ENCODE measurements around the gene FBXL4. TPM values are rescaled to one million over a fixed set of nuclear protein-coding genes. Genes with fewer than 3 reads are reported as not detected.

FBXL4 gene
- total and polyA plus RNA-seq, 2 of the 8 experiments (the other 6 are each of a cell fraction or from before 2014, with no cell fraction given): 6.9 to 13.8 TPM

DNA sequence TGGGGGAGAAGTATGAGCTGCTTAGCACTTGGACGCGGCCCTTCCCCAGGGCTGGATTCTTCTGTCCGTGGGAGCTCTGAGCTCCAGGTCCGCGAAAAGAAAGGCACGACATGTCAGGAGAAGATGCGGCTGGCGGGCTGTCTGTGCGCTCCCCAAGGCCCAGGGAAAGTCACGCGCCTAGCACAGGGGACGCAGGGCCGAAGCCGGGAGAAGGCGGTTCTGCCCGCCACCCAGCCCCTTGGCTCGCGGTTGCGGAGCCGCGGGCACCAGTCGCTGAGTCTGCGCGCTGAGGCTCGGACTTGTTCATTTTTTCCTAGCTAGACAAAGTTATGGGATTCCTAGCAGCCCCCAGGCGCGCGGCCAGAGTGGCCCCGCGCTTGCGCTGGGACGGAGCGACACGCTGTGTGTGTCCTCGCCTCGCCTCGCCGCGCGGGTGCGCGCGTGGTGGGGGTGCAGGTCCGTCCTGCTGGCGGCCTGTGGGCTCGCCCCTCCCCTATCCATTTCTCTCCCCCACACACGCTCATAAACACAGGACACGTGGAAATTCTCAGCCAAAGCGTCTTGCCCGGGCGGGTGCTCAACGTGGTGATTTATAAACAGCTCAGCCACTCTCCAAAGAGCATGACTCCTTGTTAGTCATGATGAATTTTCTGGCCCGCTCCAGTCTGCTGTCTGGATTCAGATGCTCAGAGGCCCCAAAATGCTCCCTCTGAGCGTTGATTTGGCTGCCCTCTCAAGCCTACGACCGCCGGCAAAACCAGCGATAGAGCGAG is 115.3 kb downstream of the FBXL4 start (continued):
- TF ChIP-seq GTF2F1 (IDR thresholded peaks at IDR 0.05; ENCODE audit: borderline replicate concordance, low read depth, low read length) (no peak), MAX (IDR thresholded peaks at IDR 0.05) (peak; percentile 19; the same call in 1 of the 2 replicates), SUZ12 (IDR thresholded peaks at IDR 0.05; ENCODE audit: low read length) (peak; percentile 73), TBP (IDR thresholded peaks at IDR 0.05; ENCODE audit: low read depth, low read length) (no peak), JUN (IDR thresholded peaks at IDR 0.05; ENCODE audit: low read depth, low read length) (no peak), KDM4A (IDR thresholded peaks at IDR 0.05; ENCODE audit: low read depth, low read length, severe bottlenecking) (peak; percentile 46), POLR2A (IDR thresholded peaks at IDR 0.05; ENCODE audit: control extremely low read depth in 1 of 2, low read depth in 2 of 2, low read length in 2 of 2) (no peak), SIN3A (conservative IDR thresholded peaks at IDR 0.05 in 1 of 2, IDR thresholded peaks at IDR 0.05 in 1 of 2; ENCODE audit: low read depth in 1 of 2, low read length in 2 of 2) (no peak)

All from H1 (cell line).